Suprapubic skin (tissue), 4 donors: Measurements from ENCODE around the gene PIAS1.

Experiments used
- CTCF ChIP-seq, 2 donors: fragments of 200-600 bp in 1 of 2; fragments of 450-650 bp in 1 of 2; sonication (generic) in 1 of 2; IDR thresholded peaks; one replicate each; pipeline ENCODE4 v1.5.1; 2016 to 2019; ENCODE audit warnings: antibody characterized with exemption in 2 of 2, mild to moderate bottlenecking in 1 of 2, moderate library complexity in 1 of 2
- POLR2A ChIP-seq, 2 donors: fragments of 450-650 bp; IDR thresholded peaks; one replicate each; pipeline ENCODE4 v1.6.1; 2017; ENCODE audit warnings: antibody characterized with exemption in 2 of 2, mild to moderate bottlenecking in 2 of 2, moderate library complexity in 2 of 2
- POLR2AphosphoS5 ChIP-seq, 3 donors: sonication (generic); formaldehyde crosslinking; IDR thresholded peaks; one replicate each; pipeline ENCODE4 v1.6.1; 2017; ENCODE audit warnings: antibody characterized with exemption in 3 of 3

- TF ChIP-seq POLR2AphosphoS5 (IDR thresholded peaks at IDR 0.05) (no peak), CTCF (IDR thresholded peaks at IDR 0.05) (no peak), POLR2A (IDR thresholded peaks at IDR 0.05) (no peak)
Measured at GRCh38 chr15:68203956-68204355, 149.8 kb downstream of the PIAS1 start.
